ENCODE data around the gene C10orf143.
A peak's percentile ranks its signal among the peaks of the same experiment; 100 is the strongest.
"Not testable (repeated sequence)": the region's sequence is repeated elsewhere in the genome, so short reads cannot be mapped to it uniquely, and the experiment has no call there.

Gene C10orf143

DNA sequence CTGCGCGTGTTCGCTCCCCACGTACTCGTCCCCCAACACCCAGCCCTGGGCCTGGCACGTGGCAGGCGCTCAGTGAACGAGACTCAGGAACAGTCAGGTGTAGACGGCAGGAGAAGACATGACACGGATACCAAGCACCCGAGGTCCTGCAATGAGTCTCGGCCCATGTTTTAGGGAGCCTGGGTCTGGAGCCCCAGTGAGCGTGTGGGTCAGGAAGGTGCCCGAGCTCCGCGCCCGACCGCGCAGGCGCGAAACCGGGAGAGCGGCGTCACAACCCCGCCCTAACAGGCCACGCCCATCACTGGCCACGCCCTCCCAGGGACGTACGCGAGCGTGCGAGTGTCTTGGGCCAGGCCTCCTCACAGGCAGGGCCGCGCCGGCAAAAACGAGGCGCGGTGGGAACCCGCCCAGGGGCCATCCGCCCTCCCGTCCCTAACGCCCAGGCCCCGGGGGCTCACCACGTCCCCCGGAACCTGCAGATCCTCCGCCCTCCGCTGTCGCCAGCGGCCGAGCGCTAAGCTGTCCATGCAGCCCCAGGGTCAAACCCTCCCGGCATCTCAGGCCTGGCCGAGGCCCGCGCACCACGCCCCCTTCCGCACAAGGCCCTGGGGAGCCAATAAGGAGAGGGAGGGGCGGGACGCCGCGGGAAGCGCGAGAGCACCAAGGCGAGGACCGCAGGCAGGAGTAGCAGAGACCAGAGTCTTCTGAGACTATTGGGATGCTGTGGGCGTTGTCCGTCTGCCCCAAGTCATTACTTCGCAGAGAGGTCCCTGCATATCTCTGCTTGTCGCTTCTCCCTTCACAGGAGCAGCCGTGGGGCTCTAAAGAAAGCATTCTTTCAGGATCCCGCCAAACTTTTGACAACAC is at the start of gene C10orf143:
C10orf143 (minus strand) TSS at position 585 of the 867 bp plus-strand sequence; CDS start at position 527, 58 bp downstream.
- peak; percentile 98 for DNase-seq (ENCODE audit: low read depth)

DNA sequence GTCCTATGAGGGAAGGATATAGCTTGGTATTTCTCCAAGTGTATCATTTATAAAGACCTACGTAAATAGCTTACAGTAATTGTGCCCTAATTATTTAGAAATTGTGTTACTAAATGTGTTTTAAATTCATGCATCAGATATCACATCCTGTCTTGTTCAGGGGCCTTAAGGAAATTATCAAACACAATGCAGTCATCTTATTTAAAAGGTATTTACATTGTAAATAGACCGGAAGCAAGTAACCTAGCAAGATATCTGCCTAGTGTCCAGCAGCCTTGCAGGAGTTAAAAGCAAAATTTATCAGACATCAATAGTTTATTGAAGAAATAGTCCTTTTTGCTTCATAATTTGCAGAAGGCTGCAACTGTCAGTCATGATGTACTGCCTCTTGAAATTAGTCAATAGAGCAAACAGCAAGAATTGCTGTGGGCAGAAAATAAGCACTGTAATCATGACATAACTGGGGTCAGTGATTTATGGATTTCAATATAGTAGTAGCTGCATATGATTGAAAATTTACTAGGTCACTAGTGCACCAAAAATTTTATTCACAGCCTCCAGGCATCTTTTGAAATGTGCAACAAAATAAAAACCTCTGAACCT is 48.7 kb upstream of the C10orf143 start:
- no peak for DNase-seq (ENCODE audit: low read depth)

DNA sequence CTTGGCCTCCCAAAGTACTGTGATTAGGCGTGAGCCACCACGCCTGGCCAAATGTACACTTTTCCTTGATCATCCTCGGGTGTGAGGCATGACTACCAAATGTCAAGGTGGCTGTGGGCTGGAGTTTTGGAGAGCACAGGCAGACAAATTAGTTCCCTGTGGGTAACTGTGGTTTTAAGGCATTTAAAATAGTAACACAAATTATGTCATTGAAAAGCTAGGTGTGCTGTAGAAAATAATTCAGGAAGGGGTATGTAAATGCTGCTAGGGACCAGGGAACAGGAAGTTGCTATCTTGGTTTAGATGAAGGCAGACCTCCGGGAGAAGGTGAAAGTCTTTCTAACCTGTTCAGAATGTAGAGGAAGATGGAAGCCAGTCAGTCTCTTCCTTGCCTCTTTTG is 35.4 kb upstream of the C10orf143 start:
- DNase-seq (ENCODE audit: low read depth), result no peak

DNA sequence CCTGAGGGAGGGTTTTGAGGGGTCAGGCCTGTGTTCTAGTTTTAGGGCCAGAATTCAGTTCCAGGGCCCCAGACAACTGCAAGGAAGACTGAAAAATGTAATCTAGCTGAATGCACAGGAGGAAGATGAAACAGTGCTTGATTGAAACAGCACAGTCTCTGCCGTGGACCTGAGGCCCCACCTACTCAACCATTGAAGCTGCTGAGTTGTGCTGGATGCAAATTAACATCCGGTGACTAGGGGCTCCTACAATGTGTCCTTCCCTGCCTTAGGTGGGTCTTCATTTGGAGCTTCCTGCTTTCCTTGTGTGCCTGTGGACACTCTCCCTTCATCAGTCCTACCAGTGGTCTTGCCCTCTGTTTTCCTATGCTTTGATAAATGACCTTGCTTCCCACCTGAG is 31.2 kb upstream of the C10orf143 start:
- no peak for DNase-seq (ENCODE audit: low read depth)

DNA sequence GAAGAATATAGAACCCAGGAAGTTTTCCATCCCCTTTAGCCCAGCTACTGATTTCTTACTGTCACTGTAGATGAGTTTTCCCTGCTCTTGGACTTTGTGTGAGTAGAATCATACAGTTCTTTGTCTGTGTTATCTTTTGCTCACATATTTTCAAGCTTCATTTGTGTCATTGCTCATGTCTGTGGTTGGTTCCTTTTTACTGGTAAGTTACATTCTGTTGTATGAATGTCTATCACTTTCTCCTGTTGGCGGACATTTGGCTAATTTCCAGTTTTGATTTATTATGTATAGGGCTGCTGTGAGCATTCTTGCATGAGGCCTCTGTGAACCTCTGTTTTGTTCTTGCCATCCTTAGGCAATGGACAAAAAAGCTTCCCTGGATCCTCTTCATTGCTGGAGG is 30.8 kb upstream of the C10orf143 start:
- no peak for DNase-seq (ENCODE audit: low read depth)

DNA sequence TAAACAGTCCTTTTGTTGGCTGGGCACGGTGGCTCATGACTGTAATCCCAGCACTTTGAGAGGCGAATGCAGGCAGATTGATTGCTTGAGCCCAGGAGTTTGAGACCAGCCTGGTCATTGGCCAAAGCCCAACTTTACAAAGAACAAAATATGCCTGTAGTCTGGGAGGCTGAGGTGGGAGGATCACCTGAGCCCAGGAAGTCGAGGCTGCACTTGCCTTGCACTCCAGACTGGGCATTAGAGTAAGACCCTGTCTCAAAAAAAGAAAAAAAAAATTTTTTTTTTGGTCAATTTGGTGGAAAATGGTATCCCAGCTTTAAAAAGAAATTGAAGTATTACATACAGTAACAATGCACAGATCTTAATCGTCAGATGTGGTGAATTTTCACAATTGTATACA is 30.4 kb upstream of the C10orf143 start:
- no peak for DNase-seq (ENCODE audit: low read depth)

DNA sequence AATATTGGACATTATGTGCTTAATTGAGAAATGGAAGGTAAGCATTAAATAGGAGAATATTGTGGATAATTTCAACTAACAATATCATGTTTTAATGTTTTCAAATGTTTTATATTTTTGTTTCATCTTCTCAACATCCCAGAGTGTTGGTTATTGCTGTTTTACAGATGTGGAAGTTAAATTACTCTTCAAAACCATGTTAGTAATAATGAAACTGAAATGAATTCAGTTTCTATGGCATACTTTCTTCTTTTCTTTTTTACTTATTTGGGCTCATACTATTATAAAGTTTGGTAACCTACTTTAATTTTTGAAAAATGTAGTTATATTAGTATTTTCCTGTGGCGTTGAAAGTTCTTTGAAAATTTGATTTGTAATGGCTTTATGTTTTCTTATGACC is 29.8 kb upstream of the C10orf143 start:
- no peak for DNase-seq (ENCODE audit: low read depth)

DNA sequence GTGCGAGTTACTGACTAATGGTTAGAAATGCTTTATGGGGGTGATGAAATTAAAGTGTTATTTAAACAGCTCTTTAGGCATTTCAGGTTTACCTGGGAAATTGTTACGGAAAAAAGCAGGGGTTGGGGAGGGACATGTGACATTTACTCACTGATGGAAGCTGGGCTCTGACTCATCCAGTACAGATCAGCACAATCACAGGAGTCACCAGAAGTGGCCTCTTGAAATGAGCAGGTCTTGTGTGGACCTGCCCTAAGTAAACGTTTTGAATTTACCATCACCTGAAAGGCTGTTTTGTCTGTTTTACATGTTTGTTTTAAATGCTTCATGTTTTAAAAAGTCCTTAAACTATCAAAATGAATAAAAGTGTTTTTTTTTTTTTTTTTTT is 27.8 kb upstream of the C10orf143 start:
- no peak for DNase-seq (ENCODE audit: low read depth)

DNA sequence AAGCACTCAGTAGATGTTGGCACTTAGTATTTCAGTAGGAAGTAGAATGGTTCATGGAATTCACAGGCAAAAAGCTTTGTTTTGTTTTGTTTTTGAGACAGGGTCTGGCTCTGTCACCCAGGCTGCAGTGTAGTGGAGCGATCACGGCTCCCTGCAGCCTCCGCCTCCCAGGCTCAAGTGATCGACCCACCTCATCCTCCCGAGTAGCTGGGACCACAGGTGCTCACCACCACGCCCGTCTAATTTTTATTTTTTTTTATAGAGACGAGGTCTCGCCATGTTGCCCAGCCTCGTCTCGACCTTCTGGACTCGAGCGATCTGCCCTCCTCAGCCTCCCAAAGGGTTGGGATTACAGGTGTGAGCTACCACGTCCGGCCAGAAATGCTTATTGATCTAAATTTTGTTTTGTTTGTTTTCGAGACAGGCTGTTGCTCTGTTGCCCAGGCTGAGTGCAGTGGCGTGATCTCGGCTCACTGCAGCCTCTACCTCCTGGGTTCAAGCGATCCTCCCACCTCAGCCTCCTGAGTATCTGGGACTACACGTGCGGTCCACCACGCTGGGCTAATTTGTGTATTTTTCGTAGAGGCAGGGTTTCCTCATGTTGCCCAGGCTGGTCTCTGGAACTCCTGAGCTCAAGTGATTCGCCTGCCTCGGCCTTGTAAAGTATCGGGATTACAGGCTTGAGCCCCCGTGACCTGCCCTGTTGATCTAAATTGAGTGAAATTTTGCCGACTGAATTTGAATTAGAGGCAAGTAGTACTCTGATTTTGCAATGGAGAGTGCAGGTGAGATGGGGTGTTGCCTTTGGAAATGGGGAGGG is 27.2 kb upstream of the C10orf143 start:
- DNase-seq (ENCODE audit: low read depth), result no peak

DNA sequence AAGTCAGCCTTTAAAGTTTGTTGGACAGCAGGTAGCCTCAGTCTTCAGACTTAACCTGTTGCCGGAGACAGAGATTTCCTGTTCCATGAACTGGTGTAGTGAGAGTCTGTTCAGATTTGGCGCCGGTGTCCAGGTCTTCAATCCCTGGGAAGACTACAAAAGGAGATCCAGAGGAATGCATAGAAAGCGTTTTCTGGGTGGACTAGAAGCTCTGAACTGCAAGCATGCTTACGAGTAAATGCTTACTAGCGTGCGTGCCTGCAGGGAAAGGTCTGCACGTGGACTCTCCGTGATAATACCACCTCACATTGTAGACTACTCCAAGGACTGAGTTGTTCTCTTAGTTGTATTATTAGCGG is 26.4 kb upstream of the C10orf143 start:
- no peak for DNase-seq (ENCODE audit: low read depth)

DNA sequence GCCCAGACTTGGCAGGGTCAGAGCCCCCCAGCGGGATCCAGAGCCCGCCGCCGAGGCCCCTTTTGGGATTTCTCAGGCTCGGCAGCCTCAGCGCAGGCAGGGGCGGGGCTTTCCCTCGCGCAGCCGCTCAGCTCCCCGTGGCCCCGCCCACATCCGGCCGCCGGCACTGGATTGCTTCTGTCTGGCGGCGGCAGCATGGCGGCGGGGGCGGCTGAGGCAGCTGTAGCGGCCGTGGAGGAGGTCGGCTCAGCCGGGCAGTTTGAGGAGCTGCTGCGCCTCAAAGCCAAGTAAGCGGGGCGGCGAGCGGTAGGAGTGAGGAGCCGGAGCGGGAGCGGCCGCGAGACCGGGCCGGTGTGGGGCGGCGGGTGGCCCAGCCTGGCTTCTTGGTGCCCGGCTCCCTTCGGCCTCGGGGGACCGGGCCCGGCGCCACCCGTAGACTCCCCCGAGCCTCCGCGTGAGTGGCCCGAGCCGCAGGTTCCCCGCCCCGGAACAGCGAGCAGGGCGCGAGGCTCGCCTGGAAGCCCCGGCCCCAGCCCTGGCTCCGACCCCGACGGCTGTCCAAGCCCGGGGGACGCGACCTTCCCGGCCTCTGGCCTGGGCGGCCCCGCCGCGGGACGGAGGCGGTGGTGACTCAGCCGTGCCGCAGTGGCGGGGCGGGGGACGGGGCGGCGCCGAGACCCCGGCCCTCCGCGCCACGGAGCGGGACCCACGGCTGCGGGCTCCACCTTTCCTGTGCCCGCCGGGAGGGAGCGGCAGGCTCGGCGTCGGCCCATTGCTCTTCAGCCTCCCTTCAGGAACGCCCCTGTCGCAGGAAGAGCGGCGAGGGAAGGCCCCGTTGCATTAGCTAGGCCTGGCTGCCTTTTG is 25.8 kb upstream of the C10orf143 start, which contains the start of gene GLRX3:
GLRX3 (plus strand) TSS at position 166 of the 864 bp plus-strand sequence; CDS start at position 196, 30 bp downstream.
- DNase-seq (ENCODE audit: low read depth), result peak; percentile 79

DNA sequence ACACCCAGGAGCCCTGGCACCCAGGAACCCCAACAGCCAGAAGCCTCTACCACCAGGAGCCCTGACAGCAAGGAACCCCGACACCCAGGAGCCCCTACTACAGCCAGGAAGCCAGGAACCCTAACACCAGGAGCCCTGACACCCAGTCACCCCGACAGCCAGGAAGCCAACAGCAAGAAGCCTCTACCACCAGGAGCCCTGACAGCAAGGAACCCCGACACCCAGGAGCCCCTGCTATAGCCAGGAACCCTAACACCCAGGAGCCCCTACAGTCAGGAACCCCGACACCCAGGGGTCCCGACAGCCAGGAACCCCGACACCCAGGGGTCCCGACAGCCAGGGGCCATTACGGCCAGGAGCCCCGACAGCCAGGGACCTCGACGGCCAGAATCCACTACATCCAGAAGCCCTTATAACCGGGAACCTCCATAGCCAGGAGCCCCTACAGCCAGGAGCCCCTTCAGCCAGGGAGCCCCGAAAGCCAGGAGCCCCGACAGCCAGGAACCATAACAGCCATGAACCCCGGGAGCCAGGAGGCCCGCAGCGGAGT is 25.1 kb upstream of the C10orf143 start:
- no peak for DNase-seq (ENCODE audit: low read depth)

DNA sequence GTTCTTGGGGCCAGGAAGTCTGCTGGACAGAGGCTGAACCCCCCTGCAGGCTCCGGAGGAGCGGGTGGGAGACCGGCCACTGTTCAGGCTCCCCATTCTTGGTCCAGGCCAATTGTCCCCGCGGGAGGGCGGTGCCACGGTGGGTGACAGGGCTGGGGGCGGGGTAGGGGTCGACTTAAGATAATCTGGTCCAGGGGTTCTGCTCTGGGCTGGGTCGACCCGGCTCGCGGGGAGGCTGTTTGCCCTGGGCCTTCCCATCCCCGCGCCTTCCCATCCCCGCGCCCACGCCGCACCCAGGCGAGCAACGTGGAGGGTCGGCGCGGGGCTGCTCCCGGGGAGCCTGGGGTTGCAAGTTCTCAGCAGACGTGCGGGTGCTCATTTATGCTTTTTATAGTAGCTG is 18.3 kb upstream of the C10orf143 start:
- DNase-seq (ENCODE audit: low read depth), result no peak

DNA sequence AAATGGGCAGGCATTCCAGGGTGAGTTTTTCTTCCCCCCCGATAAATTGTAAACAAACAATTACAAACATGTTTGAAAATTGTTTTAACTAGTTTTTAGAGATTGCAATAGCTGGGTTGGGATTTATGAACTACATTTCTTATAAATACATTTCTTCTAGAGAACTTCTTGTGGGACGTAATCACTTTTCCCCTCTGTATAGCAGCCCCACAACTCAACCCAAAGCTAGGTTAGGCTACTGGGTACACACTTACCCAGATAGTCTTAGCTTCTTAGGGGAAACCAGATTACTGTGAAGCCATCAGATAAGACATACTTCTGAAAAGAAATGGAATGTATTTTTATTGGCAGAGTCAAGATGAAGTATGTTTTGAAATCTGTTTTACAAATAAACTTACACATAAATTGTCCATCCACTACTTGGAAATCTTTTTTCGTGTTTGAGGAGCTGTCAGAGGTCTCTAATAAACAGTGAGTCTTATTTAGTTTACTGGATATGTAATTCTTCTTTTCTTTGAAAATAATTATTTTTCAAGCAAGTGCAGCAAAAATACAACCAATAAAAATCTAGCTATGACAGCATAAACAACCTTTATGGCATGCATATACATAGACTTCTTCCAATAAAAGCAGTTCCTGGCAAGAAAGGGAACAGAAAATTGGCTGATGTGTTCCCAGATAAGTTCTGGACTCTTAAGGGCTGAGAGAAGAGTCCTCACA is 17.6 kb upstream of the C10orf143 start:
- no peak for DNase-seq (ENCODE audit: low read depth)

DNA sequence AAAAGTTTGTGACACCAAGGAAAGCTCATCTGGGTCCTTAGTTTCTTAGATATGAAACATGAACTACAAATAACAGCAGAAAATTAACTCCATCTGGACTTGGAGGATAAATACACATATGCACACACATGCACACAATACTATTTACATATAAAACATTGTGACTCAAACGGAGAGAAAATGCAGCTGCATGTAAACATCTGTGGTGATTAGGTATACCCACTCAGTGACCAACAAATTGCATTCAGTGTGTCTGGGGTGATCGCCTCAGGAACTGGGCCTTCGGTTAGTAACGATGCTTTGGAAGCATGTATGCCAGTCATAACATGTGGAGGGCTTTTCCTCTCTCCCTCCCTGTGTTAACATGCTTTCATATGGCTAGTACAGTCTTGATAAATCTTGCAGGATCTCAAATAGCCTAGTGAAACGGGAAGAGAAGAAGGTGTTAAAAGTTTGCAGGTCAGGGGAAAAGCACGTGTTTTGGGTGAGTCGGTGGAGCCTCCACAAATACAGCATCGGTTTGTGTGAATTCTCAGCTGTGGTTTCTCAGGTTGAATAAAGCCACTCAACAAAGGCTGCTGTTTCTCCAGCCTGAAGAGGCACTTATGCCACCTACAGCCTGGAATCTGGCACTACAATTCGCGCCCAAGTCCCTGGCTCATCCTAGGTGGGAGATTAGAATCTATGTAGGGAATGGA is 16.9 kb upstream of the C10orf143 start:
- DNase-seq (ENCODE audit: low read depth), result no peak

DNA sequence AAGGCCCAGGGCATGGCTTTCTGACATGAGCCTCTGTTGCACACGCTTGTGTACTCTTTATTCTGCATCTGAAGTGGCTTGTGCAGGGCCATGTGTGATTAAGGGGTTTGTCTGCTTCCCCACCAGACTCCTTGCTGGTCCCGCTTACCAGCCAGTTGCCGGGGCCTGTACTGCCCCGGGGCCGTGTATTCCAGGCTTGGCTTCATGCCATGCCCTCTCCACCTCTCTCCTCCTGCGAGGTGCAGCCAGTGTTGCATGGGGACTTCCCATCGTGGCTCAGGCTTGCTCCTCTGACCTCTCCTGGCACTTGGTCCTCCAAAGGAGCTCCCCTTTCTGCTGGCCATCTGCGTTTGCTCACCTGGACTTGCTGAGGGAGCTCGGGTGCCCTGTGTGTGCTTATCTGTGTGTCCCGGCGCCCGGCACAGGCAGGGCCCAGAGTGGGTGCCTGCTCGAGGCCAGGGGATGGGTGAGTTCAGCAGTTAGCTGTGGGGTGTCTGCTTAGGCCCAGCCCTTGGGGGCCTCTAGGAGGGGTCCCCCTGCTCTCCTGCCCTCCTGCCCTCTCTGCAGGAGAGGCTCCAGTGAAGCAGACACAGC is 11.0 kb upstream of the C10orf143 start:
- no peak for DNase-seq (ENCODE audit: low read depth)

DNA sequence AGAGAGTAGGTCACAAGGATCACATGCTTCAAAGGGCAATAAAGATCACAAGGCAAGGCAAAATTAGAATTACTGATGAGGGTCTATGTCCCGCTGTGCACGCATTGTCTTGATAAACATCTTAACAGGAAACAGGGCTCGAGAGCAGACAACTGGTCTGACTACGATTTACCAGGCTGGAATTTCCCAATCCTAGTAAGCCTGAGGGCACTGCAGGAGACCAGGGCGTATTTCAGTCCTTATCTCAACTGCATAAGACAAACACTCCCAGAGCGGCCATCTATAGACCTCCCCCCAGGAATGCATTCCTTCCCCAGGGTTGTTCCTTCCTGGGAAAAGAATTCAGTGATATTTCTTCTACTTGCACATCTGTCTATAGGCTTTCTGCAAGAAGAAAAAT is 6.9 kb upstream of the C10orf143 start:
- not testable (repeated sequence) for DNase-seq (ENCODE audit: low read depth)

DNA sequence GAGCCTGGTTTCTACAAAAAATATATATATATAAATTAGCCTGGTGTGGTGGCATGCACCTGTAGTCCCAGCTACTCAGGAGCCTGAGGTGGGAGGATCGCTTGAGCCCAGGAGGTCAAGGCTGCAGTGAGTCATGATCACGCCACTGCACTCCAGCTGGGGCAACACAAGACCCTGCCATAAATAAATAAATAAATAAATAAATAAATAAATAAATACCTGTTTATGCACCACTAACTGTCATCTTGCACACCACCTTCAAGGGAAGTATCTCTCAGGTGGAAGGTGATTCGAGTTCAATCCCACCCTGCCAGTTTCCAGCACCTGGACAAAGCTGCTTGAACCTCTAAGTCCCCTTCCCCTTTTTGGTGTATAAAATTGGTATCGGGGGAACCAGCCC is 6.3 kb upstream of the C10orf143 start:
- DNase-seq (ENCODE audit: low read depth), result not testable (repeated sequence)

DNA sequence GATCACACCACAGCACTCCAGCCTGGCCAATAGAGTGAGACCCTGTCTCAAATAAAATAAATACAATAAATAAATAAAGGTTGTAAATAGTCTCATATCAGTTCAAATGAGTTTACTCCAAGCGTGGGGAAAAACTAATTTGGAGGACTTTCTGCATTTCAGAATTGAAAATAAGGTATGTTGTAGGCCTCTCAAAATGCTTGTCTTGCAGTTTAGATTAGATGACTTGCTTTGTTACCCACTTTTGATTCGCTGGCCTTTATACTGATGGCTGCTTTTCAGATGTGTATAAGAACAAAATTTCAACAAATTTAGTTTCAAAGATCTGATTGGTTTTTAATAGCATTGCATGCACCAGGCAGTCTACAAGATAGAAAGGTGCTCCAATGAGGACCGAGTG is 2.2 kb upstream of the C10orf143 start:
- no peak for DNase-seq (ENCODE audit: low read depth)

DNA sequence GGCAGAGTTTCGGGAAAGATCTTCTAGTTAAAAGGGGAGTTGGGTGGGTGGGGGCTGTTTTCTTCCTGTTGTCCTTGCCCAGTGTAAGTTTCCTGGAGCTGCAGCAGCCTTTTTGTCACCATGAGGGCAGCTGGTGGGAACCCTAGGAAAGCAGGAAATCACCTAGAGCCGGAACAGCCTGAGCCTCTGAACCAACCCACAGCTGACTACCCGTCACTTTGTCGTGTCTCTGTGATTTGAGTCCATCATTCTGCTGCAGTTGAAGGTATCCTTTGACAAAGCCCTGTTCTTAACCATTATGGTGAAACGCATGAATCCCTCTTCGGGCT is 1.2 kb upstream of the C10orf143 start:
- no peak for DNase-seq (ENCODE audit: low read depth)
